Activated B cell treated with CpG ODN at 0.5 μM for 24 hours (primary cell): ENCODE data around the gene LEKR1. TPM values are rescaled to one million over a fixed set of nuclear protein-coding genes. Genes with fewer than 3 reads are reported as not detected.

Experiments used
- ATAC-seq: fragments of 200-7000 bp; cut with Tn5 transposase; one replicate; pipeline ENCODE4 v1.10.0; 2021; ENCODE audit warnings: low read depth, mild to moderate bottlenecking, moderate library complexity
- CTCF ChIA-PET: fragments of 350-600 bp; sonication (Branson Sonifier 250); formaldehyde crosslinking; loops from one replicate; lab custom pipeline; 2021; ENCODE audit warnings: antibody characterized with exemption; lab: Charles Lee
- POLR2A ChIA-PET: fragments of 350-600 bp; sonication (Branson Sonifier 250); formaldehyde crosslinking; loops from one replicate; lab custom pipeline; 2021; ENCODE audit warnings: antibody characterized with exemption; lab: Charles Lee
- DNase-seq: peaks from one replicate; pipeline ENCODE4 v3.0.0; 2022
- H3K27ac Mint-ChIP-seq: one replicate; pipeline ENCODE4 v1.8.0; 2020; ENCODE audit warnings: mixed read lengths
- H3K27me3 Mint-ChIP-seq: one replicate; pipeline ENCODE4 v1.8.0; 2021; ENCODE audit warnings: mixed read lengths
- H3K36me3 Mint-ChIP-seq: one replicate; pipeline ENCODE4 v1.8.0; 2021; ENCODE audit warnings: low read depth, mixed read lengths
- H3K4me1 Mint-ChIP-seq: one replicate; pipeline ENCODE4 v1.8.0; 2021; ENCODE audit warnings: mixed read lengths
- H3K4me3 Mint-ChIP-seq: one replicate; pipeline ENCODE4 v1.8.0; 2020; ENCODE audit warnings: mild to moderate bottlenecking, mixed read lengths
- H3K9me3 Mint-ChIP-seq: one replicate; pipeline ENCODE4 v1.8.0; 2020; ENCODE audit warnings: mixed read lengths
- intact Hi-C: fragments of 100-400 bp; cut with micrococcal nuclease; formaldehyde crosslinking; loops from one replicate; pipeline ENCODE4 v1.15.1; 2024
- total RNA-seq: library from RNA; stranded (reverse); gene quantifications from 2 replicates; pipeline ENCODE4 v1.2.3, GENCODE V29; 2022
- TF ChIP-seq, protein P1 (sequence below): fragments of 200-600 bp; IDR thresholded peaks from one replicate; pipeline ENCODE4 v1.8.0; 2022; ENCODE audit warnings: antibody characterized with exemption, mild to moderate bottlenecking

Gene LEKR1
- total RNA-seq, 1 donor from 2014 or later: 2.8 TPM

DNA sequence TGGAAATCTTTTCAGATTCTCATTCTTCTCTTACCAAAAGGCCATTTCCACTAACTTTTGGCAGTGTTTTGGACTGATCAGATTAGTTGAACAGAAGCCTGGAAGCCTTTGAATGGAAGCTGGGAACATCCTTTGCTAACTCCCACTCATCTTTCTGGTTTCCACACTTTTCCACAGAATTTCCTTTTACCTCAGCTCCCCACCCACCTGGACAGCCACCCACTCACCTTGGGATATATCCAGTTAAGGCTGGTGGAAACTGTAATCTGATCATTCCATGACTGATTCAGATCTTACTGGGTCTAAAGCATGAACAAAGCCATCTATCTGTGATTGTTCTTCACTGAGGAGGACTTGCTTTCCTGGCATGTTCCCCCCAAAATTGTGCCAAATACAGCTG is 214.3 kb downstream of the LEKR1 start:
- Mint-ChIP-seq H3K9me3 (peaks cover 2% of the 10 kb centered on the region), H3K27me3 (no peaks in the 10 kb centered on the region), H3K4me1 (peaks cover 1% of the 10 kb centered on the region), H3K4me3 (no peak overlapping the region), H3K27ac (no peak overlapping the region), H3K36me3 (no peaks in the 10 kb centered on the region)
- ATAC-seq: no peak
- DNase-seq: no peak
- POLR2A ChIA-PET: no interaction called here
- intact Hi-C loops: no loop called here
- TF ChIP-seq, protein P1, sequence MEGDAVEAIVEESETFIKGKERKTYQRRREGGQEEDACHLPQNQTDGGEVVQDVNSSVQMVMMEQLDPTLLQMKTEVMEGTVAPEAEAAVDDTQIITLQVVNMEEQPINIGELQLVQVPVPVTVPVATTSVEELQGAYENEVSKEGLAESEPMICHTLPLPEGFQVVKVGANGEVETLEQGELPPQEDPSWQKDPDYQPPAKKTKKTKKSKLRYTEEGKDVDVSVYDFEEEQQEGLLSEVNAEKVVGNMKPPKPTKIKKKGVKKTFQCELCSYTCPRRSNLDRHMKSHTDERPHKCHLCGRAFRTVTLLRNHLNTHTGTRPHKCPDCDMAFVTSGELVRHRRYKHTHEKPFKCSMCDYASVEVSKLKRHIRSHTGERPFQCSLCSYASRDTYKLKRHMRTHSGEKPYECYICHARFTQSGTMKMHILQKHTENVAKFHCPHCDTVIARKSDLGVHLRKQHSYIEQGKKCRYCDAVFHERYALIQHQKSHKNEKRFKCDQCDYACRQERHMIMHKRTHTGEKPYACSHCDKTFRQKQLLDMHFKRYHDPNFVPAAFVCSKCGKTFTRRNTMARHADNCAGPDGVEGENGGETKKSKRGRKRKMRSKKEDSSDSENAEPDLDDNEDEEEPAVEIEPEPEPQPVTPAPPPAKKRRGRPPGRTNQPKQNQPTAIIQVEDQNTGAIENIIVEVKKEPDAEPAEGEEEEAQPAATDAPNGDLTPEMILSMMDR: no peak
- CTCF ChIA-PET: no interaction called here

DNA sequence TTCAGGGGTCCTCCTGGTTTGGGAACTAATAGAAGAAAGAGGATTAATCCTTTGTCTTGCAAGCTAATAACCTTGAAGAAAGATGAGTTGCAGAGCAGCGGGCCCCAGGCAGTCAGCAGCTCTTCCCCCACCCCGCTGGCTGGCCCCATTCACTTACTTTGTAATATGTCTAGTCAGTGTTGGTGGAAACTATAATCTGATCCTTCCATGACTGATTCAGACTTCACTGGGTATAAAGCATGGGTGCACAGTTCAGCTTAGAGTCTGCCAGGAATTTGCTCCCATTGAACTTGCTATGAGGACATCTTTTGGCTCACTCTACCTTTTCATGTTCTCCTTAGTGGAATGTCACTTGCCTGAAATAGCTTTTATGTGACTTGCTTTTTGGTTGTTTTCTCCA is 216.1 kb downstream of the LEKR1 start:
- Mint-ChIP-seq H3K27me3 (no peaks in the 10 kb centered on the region), H3K36me3 (no peaks in the 10 kb centered on the region), H3K4me1 (peaks cover 18% of the 10 kb centered on the region), H3K4me3 (no peak overlapping the region), H3K9me3 (peaks cover 2% of the 10 kb centered on the region), H3K27ac (no peak overlapping the region)
- intact Hi-C loops: no loop called here
- ATAC-seq (no peak), DNase-seq (no peak)
- TF ChIP-seq, protein P1: no peak
- ChIA-PET POLR2A (interaction anchor here (1.1 kb wide), 1 partner anchor 38 kb away, joined by 4 read pairs; no protein-coding TSS in a partner anchor), CTCF (interaction anchor here (1.3 kb wide), 1 partner anchor 15 kb away, joined by 3 read pairs; no protein-coding TSS in a partner anchor)

DNA sequence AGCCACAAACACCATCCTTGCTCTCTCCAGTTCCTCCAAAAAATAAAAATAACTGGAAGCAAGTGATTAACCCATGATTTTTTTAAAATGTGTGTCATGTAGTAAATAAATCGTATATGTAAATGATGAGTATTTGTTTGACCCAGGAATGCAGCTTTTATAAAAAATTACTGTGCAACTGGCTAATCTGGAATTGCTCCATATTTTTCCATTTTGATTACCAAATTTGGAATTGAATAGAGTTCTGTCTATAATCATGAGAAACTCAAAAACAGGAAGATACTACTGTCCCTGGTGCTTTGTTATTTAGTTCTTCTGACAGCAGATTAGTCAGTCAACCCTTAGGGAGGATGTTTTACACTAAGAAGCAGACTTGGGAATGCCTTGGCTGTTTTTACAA is 217.6 kb downstream of the LEKR1 start:
- Mint-ChIP-seq H3K36me3 (no peaks in the 10 kb centered on the region), H3K4me1 (peaks cover 23% of the 10 kb centered on the region), H3K27ac (no peak overlapping the region), H3K9me3 (peaks cover 2% of the 10 kb centered on the region), H3K27me3 (no peaks in the 10 kb centered on the region), H3K4me3 (no peak overlapping the region)
- POLR2A ChIA-PET: no interaction called here
- TF ChIP-seq, protein P1: no peak
- DNase-seq: no peak
- CTCF ChIA-PET: no interaction called here
- intact Hi-C loops: no loop called here
- ATAC-seq: no peak

DNA sequence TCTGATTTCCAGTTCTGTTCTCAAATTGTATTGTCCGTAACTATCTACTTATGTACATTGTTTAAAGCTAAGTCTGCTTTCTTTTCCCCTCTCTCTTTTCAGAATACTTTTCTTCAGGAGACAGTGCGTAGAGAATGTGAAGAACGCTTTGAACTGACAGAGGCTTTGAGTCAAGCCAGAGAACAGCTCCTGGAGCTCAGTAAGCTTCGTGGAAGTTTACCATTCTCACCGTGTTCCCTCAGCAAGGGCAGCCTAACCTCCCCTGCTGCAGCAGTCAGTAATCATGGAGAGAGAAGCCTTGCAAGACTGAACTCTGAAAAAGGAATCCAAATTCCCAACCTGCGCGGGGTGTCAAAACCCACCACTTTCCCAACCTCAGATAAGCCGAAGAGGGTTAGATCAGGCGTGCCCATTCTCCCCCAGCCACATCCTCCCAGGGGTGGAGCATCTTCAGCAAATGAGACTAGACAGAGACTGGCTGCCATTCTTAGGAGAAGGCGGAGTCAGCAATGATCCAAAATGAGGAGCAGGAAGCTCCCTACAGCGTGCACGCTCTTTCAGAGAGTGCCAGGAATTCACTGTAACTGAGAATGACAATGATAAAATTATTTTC is 219.2 kb downstream of the LEKR1 start:
- no peak for DNase-seq
- H3K9me3 Mint-ChIP-seq: peaks cover 2% of the 10 kb centered on the region
- no peak for ATAC-seq
- H3K4me3 Mint-ChIP-seq: no peak overlapping the region
- no peaks in the 10 kb centered on the region for H3K36me3 Mint-ChIP-seq
- CTCF ChIA-PET: interaction anchor here (1.3 kb wide), 1 partner anchor 37 kb away, joined by 3 read pairs; no protein-coding TSS in a partner anchor
- H3K4me1 Mint-ChIP-seq: peaks cover 23% of the 10 kb centered on the region
- no peaks in the 10 kb centered on the region for H3K27me3 Mint-ChIP-seq
- TF ChIP-seq, protein P1: no peak
- POLR2A ChIA-PET: no interaction called here
- no peak overlapping the region for H3K27ac Mint-ChIP-seq
- intact Hi-C loops: no loop called here

DNA sequence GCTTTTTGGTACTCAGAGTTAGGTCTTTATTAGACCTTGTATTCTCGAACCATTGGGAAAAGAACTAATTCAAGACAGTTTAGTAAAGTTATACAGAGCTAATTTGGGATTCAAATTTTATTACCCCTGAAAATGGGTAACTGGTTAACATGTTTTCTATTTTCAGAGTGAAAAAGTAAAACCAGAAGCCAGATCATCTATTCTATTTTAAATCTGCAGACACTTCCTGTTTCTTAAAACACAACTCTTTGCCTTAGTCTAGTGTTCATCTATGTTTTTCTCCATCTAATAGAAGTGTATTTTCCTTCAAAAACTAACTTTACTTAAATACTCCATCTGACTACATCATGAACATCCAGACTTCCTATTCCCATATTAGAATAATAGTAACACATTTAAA is 220.4 kb downstream of the LEKR1 start:
- H3K4me1 Mint-ChIP-seq: peaks cover 23% of the 10 kb centered on the region
- DNase-seq: no peak
- intact Hi-C loops: loop anchor here (1.0 to 2.0 kb wide), 2 partner anchors 18 kb away; no protein-coding TSS in a partner anchor
- ATAC-seq: no peak
- no peaks in the 10 kb centered on the region for H3K36me3 Mint-ChIP-seq
- H3K27me3 Mint-ChIP-seq: no peaks in the 10 kb centered on the region
- H3K27ac Mint-ChIP-seq: no peak overlapping the region
- TF ChIP-seq, protein P1: no peak
- H3K4me3 Mint-ChIP-seq: no peak overlapping the region
- ChIA-PET CTCF (interaction anchor here (1.3 kb wide), 1 partner anchor 36 kb away, joined by 3 read pairs; no protein-coding TSS in a partner anchor), POLR2A (no interaction called here)
- H3K9me3 Mint-ChIP-seq: peaks cover 2% of the 10 kb centered on the region
